ENCODE measurements around the gene CCL16. TPM values are rescaled to one million over a fixed set of nuclear protein-coding genes. Genes with fewer than 3 reads are reported as not detected.

CCL16 gene
- total RNA-seq, 1 donor from 2014 or later: not detected

DNA sequence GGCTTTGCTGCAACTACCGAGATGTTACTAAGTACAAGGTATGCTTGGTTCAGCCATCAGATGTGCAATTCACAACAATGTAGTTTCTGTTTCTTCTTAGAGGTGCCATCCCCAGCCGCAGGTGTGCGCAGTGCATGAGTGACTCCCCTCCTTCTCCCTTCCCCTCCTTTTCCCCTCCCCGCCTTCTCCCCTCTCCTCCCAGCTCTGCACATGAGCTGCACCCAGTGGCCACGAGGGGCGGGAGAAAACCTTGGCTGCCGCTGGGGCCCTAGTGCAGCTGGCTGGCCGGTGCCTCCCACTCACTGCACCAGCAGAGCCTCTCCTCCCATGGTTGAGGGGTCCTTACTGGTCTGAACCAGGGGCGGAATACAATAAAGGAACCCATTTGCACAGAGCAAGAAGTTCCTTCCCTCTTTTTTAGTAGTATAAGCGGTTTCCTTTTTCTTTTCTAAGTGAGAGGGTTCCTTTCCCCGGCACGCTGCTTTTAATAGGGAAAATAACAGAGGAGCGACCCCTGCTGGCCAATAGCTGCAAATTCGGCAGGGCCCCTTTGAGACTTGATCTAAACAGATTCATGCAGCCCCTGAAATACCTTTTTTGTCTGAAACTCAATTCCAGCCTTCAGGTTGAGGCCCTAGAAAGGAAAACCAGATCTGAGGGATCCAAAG, 27.8 kb upstream of the CCL16 start:
- Histone ChIP-seq H3K36me3 (no peaks in the 10 kb centered on the region), H3K9me3 (peaks cover 5% of the 10 kb centered on the region), H3K27me3 (no peaks in the 10 kb centered on the region), H3K27ac (no peak overlapping the region), H3K4me3 (no peak overlapping the region), H3K4me1 (no peaks in the 10 kb centered on the region)
- TF ChIP-seq POLR2A (IDR thresholded peaks at IDR 0.05): no peak
- TF ChIP-seq, protein P1, sequence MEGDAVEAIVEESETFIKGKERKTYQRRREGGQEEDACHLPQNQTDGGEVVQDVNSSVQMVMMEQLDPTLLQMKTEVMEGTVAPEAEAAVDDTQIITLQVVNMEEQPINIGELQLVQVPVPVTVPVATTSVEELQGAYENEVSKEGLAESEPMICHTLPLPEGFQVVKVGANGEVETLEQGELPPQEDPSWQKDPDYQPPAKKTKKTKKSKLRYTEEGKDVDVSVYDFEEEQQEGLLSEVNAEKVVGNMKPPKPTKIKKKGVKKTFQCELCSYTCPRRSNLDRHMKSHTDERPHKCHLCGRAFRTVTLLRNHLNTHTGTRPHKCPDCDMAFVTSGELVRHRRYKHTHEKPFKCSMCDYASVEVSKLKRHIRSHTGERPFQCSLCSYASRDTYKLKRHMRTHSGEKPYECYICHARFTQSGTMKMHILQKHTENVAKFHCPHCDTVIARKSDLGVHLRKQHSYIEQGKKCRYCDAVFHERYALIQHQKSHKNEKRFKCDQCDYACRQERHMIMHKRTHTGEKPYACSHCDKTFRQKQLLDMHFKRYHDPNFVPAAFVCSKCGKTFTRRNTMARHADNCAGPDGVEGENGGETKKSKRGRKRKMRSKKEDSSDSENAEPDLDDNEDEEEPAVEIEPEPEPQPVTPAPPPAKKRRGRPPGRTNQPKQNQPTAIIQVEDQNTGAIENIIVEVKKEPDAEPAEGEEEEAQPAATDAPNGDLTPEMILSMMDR (IDR thresholded peaks at IDR 0.05): no peak
- no peak for TF ChIP-seq POLR2AphosphoS5 (IDR thresholded peaks at IDR 0.05; ENCODE audit: insufficient read depth in 1 of 2, low read depth in 1 of 2)
- intact Hi-C loops (cut with DNase I): no loop called here
- no peak for DNase-seq (ENCODE audit: extremely low spot score in 2 of 2)

DNA sequence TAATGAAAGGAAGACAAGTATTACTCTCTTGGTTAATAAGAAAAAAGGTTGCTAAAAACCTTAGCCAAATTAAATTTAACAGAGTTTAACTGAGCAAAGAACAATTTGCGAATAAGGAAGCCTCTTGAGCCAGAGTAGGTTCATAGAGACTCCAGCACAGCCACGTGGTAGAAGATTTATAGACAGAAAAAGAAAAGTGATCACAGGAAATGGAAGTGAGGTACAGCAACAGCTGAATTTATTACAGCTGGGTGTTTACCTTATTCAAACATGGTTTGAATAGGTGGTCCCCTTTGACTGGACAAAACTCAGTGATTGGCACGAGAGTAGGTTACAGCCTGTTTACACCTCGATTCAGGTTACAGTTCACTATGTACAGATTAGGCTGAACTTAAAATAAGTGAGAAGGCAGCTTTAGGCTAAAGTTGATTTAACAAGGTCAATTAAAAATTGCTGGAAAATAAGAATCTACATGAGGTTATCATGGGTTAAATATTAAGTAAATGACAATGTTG, 23.4 kb upstream of the CCL16 start:
- intact Hi-C loops (cut with DNase I): no loop called here
- DNase-seq (ENCODE audit: extremely low spot score in 2 of 2): no peak

DNA sequence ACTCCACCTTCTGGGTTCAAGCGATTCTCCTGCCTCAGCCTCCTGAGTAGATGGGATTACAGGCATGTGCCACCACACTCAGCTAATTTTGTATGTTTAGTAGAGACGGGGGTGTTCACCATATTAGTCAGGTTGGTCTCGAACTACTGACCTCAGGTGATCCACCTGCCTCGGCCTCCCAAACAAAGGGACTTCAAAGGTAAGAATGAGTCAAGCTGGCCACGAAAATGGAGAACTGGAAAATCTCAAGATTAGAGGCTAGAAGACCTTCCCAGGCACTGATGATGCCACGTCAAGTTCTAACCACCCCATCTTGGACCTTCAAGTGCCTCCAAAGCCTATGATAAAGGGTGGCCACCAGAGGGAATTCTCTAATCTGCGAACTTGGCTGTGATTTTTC, 21.3 kb upstream of the CCL16 start:
- intact Hi-C loops (cut with DNase I): no loop called here
- H3K4me1 ChIP-seq: no peaks in the 10 kb centered on the region
- H3K27me3 ChIP-seq: no peaks in the 10 kb centered on the region
- DNase-seq (ENCODE audit: extremely low spot score in 2 of 2): no peak
- no peaks in the 10 kb centered on the region for H3K9me3 ChIP-seq
- H3K27ac ChIP-seq: no peak overlapping the region
- no peak overlapping the region for H3K4me3 ChIP-seq
- TF ChIP-seq POLR2AphosphoS5 (IDR thresholded peaks at IDR 0.05; ENCODE audit: insufficient read depth in 1 of 2, low read depth in 1 of 2): no peak
- no peaks in the 10 kb centered on the region for H3K36me3 ChIP-seq

More for the DNA sequence above, 23.4 kb upstream of the CCL16 start:
- Histone ChIP-seq H3K27me3 (no peaks in the 10 kb centered on the region), H3K36me3 (no peaks in the 10 kb centered on the region), H3K9me3 (no peaks in the 10 kb centered on the region), H3K27ac (no peak overlapping the region), H3K4me3 (no peak overlapping the region), H3K4me1 (no peaks in the 10 kb centered on the region)
- TF ChIP-seq POLR2AphosphoS5 (IDR thresholded peaks at IDR 0.05; ENCODE audit: insufficient read depth in 1 of 2, low read depth in 1 of 2): no peak
- TF ChIP-seq, protein P1 (IDR thresholded peaks at IDR 0.05): no peak
- TF ChIP-seq POLR2A (IDR thresholded peaks at IDR 0.05): no peak

DNA sequence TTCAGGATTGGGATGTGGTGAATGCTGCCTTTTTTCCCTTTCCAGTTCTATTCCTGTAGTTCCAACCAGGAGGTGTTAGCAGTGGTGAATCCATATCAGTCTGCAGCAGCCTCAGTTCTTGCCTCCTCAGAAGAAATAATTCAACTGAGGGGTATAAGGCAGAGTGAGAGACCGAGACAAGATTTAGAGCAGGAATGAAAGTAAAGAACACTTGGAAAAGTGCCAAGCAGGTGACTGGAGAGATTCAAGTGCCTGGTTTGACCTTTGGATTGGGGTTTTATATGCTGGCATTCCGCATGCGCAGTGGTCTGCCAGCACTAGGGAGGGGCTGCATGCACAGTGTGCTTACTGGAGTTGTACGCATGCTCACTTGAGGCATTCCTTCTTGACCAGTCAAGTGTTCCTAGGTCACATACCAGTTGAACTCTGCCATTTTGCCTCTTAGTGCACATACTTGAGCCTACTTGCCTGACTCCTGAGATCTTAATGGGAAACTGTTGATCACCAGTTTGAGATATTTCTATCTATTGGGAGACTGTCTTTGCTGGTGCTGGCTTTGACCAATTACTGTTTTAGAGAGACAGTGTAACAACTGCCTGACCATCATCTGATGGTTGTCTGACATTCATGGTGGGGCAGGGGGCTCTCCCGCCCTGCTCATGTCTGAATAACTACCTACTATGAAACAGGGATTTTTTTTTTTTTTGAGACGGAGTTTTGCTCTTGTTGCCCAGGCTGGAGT, 20.7 kb upstream of the CCL16 start:
- Histone ChIP-seq H3K36me3 (no peaks in the 10 kb centered on the region), H3K4me3 (no peak overlapping the region), H3K27ac (no peak overlapping the region), H3K9me3 (no peaks in the 10 kb centered on the region), H3K4me1 (no peaks in the 10 kb centered on the region), H3K27me3 (no peaks in the 10 kb centered on the region)
- DNase-seq (ENCODE audit: extremely low spot score in 2 of 2): peak in 1 of 2 donors; percentile 75
- TF ChIP-seq POLR2AphosphoS5 (IDR thresholded peaks at IDR 0.05; ENCODE audit: insufficient read depth in 1 of 2, low read depth in 1 of 2) (no peak), POLR2A (IDR thresholded peaks at IDR 0.05) (no peak)
- TF ChIP-seq, protein P1 (IDR thresholded peaks at IDR 0.05): no peak
- intact Hi-C loops (cut with DNase I): no loop called here

DNA sequence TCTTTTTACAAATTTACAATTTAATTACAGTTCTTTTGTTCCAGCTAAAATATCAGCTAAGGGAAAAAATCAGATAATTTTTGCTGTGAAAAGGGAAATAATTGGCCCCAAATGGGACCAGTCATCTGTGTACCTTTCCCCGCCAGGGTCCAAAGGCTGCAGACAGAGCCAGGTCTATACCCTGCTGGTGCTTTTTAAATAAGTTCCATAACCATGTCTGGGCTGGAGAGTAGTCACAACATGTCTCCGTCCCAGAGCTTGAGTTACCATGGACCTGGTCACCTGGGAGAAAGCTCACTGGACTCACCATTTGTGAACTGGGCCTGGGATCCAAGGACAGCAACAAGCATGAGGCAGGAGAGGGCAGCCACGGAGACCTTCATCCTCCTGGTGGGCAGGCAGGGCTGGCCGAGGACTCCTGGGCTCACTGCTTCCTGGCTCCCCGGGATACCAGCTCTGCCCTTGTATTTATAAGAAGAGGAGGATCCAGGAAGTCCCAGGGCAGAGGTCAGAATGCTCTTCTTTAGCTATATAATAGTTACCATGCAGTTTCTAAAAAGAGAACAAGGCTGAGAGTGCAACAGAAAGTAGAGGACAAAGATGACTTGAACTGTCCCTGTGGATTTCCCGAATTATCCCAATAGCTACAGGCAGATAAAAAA, 19.9 kb upstream of the CCL16 start, which contains the start of gene CCL15:
Gene CCL15 (minus strand): TSS at position 444 of the 662 bp plus-strand sequence. CDS start 61 bp downstream, at position 383.
- Histone ChIP-seq H3K9me3 (no peaks in the 10 kb centered on the region), H3K4me3 (no peak within 1 kb of the TSS), H3K27me3 (no peaks in the 10 kb centered on the region), H3K4me1 (no peaks in the 10 kb centered on the region), H3K27ac (no peak within 1 kb of the TSS), H3K36me3 (no peaks in the 10 kb centered on the region)
- intact Hi-C loops (cut with DNase I): no loop called here
- TF ChIP-seq, protein P1 (IDR thresholded peaks at IDR 0.05): no peak
- no peak for TF ChIP-seq POLR2AphosphoS5 (IDR thresholded peaks at IDR 0.05; ENCODE audit: insufficient read depth in 1 of 2, low read depth in 1 of 2)
- TF ChIP-seq POLR2A (IDR thresholded peaks at IDR 0.05): no peak
- peak in 1 of 2 donors; percentile 34 for DNase-seq (ENCODE audit: extremely low spot score in 2 of 2)
